H1 (cell line): ENCODE measurements around the gene SERPINB2. TPM values are rescaled to one million over a fixed set of nuclear protein-coding genes. Genes with fewer than 3 reads are reported as not detected.

ENCODE experiments used
- CTCF ChIA-PET: fragments of 300-600 bp; sonication (Branson Sonifier 250); formaldehyde crosslinking; loops from one replicate; lab custom pipeline; 2021; ENCODE audit not compliant: partially characterized antibody; lab: Charles Lee
- POLR2A ChIA-PET: fragments of 300-600 bp; sonication (Branson Sonifier 250); formaldehyde crosslinking; loops from one replicate; lab custom pipeline; 2021; ENCODE audit warnings: inconsistent platforms; ENCODE audit not compliant: partially characterized antibody; lab: Charles Lee
- DNase-seq, 2 experiments: peaks; one replicate each; pipeline versions ENCODE4 v3.0.0 to v3.0.0-alpha.2; 2010 to 2022; ENCODE audit warnings: low spot score in 2 of 2, low read depth in 1 of 2, mixed read lengths in 1 of 2
- FAIRE-seq: peaks from 2 replicates; lab custom pipeline; 2011; peaks lifted over from hg19 to GRCh38; lab: Jason Lieb, UNC
- H2AFZ ChIP-seq: 2 replicates; pipeline ENCODE4 v1.8.1; 2012; ENCODE audit warnings: low read length, inconsistent platforms
- H2AK5ac ChIP-seq: 2 replicates; pipeline ENCODE4 v1.6.1; 2013; ENCODE audit warnings: low read depth, low read length
- H2BK120ac ChIP-seq: replicated peaks from 2 replicates; pipeline ENCODE3; 2013; ENCODE audit warnings: low read depth, low read length, inconsistent platforms
- H2BK12ac ChIP-seq: 2 replicates; pipeline ENCODE4 v1.6.1; 2013; ENCODE audit warnings: low read depth, low read length
- H2BK15ac ChIP-seq: 2 replicates; pipeline ENCODE4 v1.6.1; 2013; ENCODE audit warnings: low read length
- H2BK20ac ChIP-seq: 2 replicates; pipeline ENCODE4 v1.6.1; 2013; ENCODE audit warnings: low read length
- H2BK5ac ChIP-seq: 2 replicates; pipeline ENCODE4 v1.6.1; 2013; ENCODE audit warnings: low read depth, low read length
- H3K14ac ChIP-seq: 2 replicates; pipeline ENCODE4 v1.6.1; 2013; ENCODE audit warnings: inconsistent platforms; ENCODE audit not compliant: insufficient read length
- H3K18ac ChIP-seq: 2 replicates; pipeline ENCODE4 v1.6.1; 2013; ENCODE audit warnings: low read length; ENCODE audit errors: extremely low read depth
- H3K23ac ChIP-seq: 2 replicates; pipeline ENCODE4 v1.6.1; 2013; ENCODE audit warnings: inconsistent platforms; ENCODE audit not compliant: insufficient read length
- H3K23me2 ChIP-seq: 2 replicates; pipeline ENCODE4 v1.6.1; 2013; ENCODE audit warnings: low read depth, low read length
- H3K27ac ChIP-seq: 2 replicates; pipeline ENCODE4 v1.6.1; 2011; ENCODE audit warnings: low read depth, low read length, inconsistent platforms
- H3K27me3 ChIP-seq, 4 experiments: replicated peaks in 1 of 4; 1 replicate in 1 of 4; 2 replicates in 3 of 4; pipeline versions ENCODE4 v1.6.1 to v1.8.1; 2011 to 2013; ENCODE audit warnings: low read length in 3 of 4, mild to moderate bottlenecking in 3 of 4, inconsistent platforms in 2 of 4, mixed read lengths in 2 of 4, moderate library complexity in 1 of 4; ENCODE audit not compliant: control insufficient read depth in 3 of 4, insufficient read depth in 3 of 4; ENCODE audit errors: extremely low read depth in 1 of 4
- H3K36me3 ChIP-seq, 4 experiments: 2 replicates each; pipeline versions ENCODE4 v1.6.1 to v1.8.1; 2011 to 2013; ENCODE audit warnings: mild to moderate bottlenecking in 4 of 4, low read length in 3 of 4, moderate library complexity in 2 of 4, control low read depth in 1 of 4, inconsistent platforms in 1 of 4; ENCODE audit not compliant: insufficient read depth in 4 of 4, control insufficient read depth in 2 of 4
- H3K4ac ChIP-seq: replicated peaks from 2 replicates; pipeline ENCODE3; 2013; ENCODE audit warnings: low read length, low read depth, mixed read lengths, inconsistent platforms; ENCODE audit not compliant: insufficient read length
- H3K4me1 ChIP-seq, 4 experiments: replicated peaks in 1 of 4; 1 replicate in 1 of 4; 2 replicates in 3 of 4; pipeline versions ENCODE4 v1.6.1 to v1.8.1; 2011 to 2013; ENCODE audit warnings: low read length in 3 of 4, inconsistent platforms in 2 of 4, mixed read lengths in 1 of 4; ENCODE audit not compliant: insufficient read depth in 4 of 4, control insufficient read depth in 3 of 4
- H3K4me2 ChIP-seq, 2 experiments: 2 replicates each; pipeline versions ENCODE4 v1.6.1 to v1.8.1; 2011 to 2013; ENCODE audit warnings: low read depth in 2 of 2, low read length in 2 of 2, control low read depth in 1 of 2, inconsistent platforms in 1 of 2, mild to moderate bottlenecking in 1 of 2; ENCODE audit not compliant: insufficient read depth in 1 of 2
- H3K4me3 ChIP-seq, 4 experiments: fragments of 200-600, 300-600 bp in 1 of 4; sonication (generic), shearing (Covaris generic), sonication (Bioruptor Twin) in 1 of 4; 2 replicates each; pipeline versions ENCODE4 v1.5.1 to v1.8.1; 2011 to 2016; ENCODE audit warnings: low read length in 4 of 4, low read depth in 3 of 4, control low read depth in 2 of 4, inconsistent platforms in 2 of 4, mild to moderate bottlenecking in 2 of 4, mixed read lengths in 1 of 4, moderate library complexity in 1 of 4; ENCODE audit not compliant: insufficient read depth in 2 of 4; ENCODE audit errors: extremely low read depth in 1 of 4
- H3K56ac ChIP-seq: replicated peaks from 2 replicates; pipeline ENCODE3; 2013; ENCODE audit warnings: low read depth, mild to moderate bottlenecking, mixed read lengths, low read length, inconsistent platforms; ENCODE audit not compliant: insufficient read length
- H3K79me1 ChIP-seq: 2 replicates; pipeline ENCODE4 v1.6.1; 2013; ENCODE audit warnings: low read depth, low read length, control low read depth
- H3K79me2 ChIP-seq, 2 experiments: 2 replicates each; pipeline versions ENCODE4 v1.6.1 to v1.8.1; 2012 to 2013; ENCODE audit warnings: low read length in 2 of 2, mild to moderate bottlenecking in 2 of 2, inconsistent platforms in 1 of 2; ENCODE audit not compliant: insufficient read depth in 2 of 2, control insufficient read depth in 1 of 2
- H3K9ac ChIP-seq, 4 experiments: replicated peaks in 1 of 4; 1 replicate in 1 of 4; 2 replicates in 3 of 4; pipeline versions ENCODE4 v1.6.1 to v1.8.1; 2011 to 2013; ENCODE audit warnings: low read depth in 3 of 4, low read length in 3 of 4, control low read depth in 2 of 4, mild to moderate bottlenecking in 2 of 4, moderate library complexity in 2 of 4, inconsistent platforms in 1 of 4; ENCODE audit errors: extremely low read depth in 1 of 4
- H3K9me3 ChIP-seq, 2 experiments: 2 replicates each; pipeline versions ENCODE4 v1.6.1 to v1.8.1; 2012 to 2013; ENCODE audit warnings: mild to moderate bottlenecking in 2 of 2, moderate library complexity in 2 of 2, control low read depth in 1 of 2, inconsistent platforms in 1 of 2, low read depth in 1 of 2, low read length in 1 of 2, mixed read lengths in 1 of 2; ENCODE audit not compliant: insufficient read depth in 2 of 2
- H4K20me1 ChIP-seq, 2 experiments: replicated peaks in 1 of 2; 2 replicates each; pipeline versions ENCODE3 to v1.8.1; 2011 to 2013; ENCODE audit warnings: inconsistent platforms in 2 of 2, low read length in 2 of 2, mild to moderate bottlenecking in 1 of 2; ENCODE audit not compliant: insufficient read depth in 2 of 2, control insufficient read depth in 1 of 2
- H4K5ac ChIP-seq: 2 replicates; pipeline ENCODE4 v1.6.1; 2013; ENCODE audit warnings: low read length, low read depth, mixed read lengths, inconsistent platforms; ENCODE audit not compliant: insufficient read length
- H4K8ac ChIP-seq: 2 replicates; pipeline ENCODE4 v1.8.0; 2013; ENCODE audit warnings: mild to moderate bottlenecking, moderate library complexity, low read length, inconsistent platforms; ENCODE audit not compliant: insufficient read depth; ENCODE audit errors: extremely low read depth
- H4K91ac ChIP-seq: replicated peaks from 2 replicates; pipeline ENCODE3; 2013; ENCODE audit warnings: low read length, mixed read lengths, inconsistent platforms; ENCODE audit not compliant: insufficient read length
- CBX8 ChIP-seq: fragments of 300-800, 300-1000 bp; sonication (generic); IDR thresholded peaks from 2 replicates; pipeline ENCODE4 v1.7.1; 2016; ENCODE audit warnings: low read depth, low read length, borderline replicate concordance
- CHD1 ChIP-seq: IDR thresholded peaks from 2 replicates; pipeline ENCODE4 v1.6.1; 2012; ENCODE audit warnings: low read depth, low read length, improper control_type of control experiment
- HDAC6 ChIP-seq: IDR thresholded peaks from one replicate; pipeline ENCODE4 v1.7.1; 2012; ENCODE audit warnings: low read depth, mild to moderate bottlenecking, inconsistent platforms, low read length, moderate library complexity
- JUND ChIP-seq: IDR thresholded peaks from 2 replicates; pipeline ENCODE4 v1.6.1; 2011; ENCODE audit warnings: mild to moderate bottlenecking, improper control_type of control experiment, low read length
- RAD21 ChIP-seq, 2 experiments: IDR thresholded peaks in 1 of 2; conservative IDR thresholded peaks in 1 of 2; 2 replicates each; pipeline ENCODE4 v1.6.1; 2011; ENCODE audit warnings: low read depth in 2 of 2, low read length in 2 of 2, improper control_type of control experiment in 1 of 2, inconsistent platforms in 1 of 2, mild to moderate bottlenecking in 1 of 2, moderate library complexity in 1 of 2
- TAF1 ChIP-seq: IDR thresholded peaks from 2 replicates; pipeline ENCODE4 v1.6.1; 2011; ENCODE audit warnings: mild to moderate bottlenecking, low read depth, low read length
- TCF12 ChIP-seq: IDR thresholded peaks from 2 replicates; pipeline ENCODE4 v1.6.1; 2011; ENCODE audit warnings: low read depth, mild to moderate bottlenecking, low read length
- WGBS, 2 experiments: shearing (Covaris generic) in 1 of 2; methylation state at CpG; one replicate each; pipeline versions ENCODE4 v1.1.6 to v1.1.7; 2013 to 2015; ENCODE audit warnings: low lambda C conversion rate in 2 of 2, mixed read lengths in 2 of 2, inconsistent platforms in 1 of 2, low coverage in 1 of 2, missing lambda C conversion rate in 1 of 2; ENCODE audit not compliant: insufficient replicate concordance in 2 of 2, insufficient coverage in 1 of 2, insufficient read length in 1 of 2; ENCODE audit errors: extremely low coverage in 1 of 2, missing lambda C conversion rate in 1 of 2; 5-methylcytosine and 5-hydroxymethylcytosine counted together
- polyA plus RNA-seq, 7 experiments: library from polyadenylated mRNA; depleted of rRNA in 3 of 7; stranded (reverse) in 5 of 7; unstranded in 2 of 7; fragments of >200 nt in 5 of 7; fragments of 200-250 nt in 2 of 7; gene quantifications; 1 replicate in 5 of 7; 2 replicates in 1 of 7; 4 replicates in 1 of 7; pipeline versions ENCODE4 v1.2.1 to v1.2.3, GENCODE V29; 2011 to 2013; ENCODE audit warnings: missing spikeins in 2 of 7, mixed read lengths in 2 of 7
- total RNA-seq: library from RNA; stranded (reverse); fragmentation: NEBNext Ultra II Directional; extraction: Animal tissue kit (Norgen Biotek cat#: 25700); gene quantifications from 2 replicates; pipeline ENCODE4 v1.2.1, GENCODE V29; 2021
- TF ChIP-seq, protein P1 (sequence below): IDR thresholded peaks from 2 replicates; pipeline ENCODE4 v1.6.1; 2012; ENCODE audit warnings: inconsistent platforms

SERPINB2 gene
- total and polyA plus RNA-seq, 2 of the 8 experiments (the other 6 are each of a cell fraction or from before 2014, with no cell fraction given) = not detected

DNA sequence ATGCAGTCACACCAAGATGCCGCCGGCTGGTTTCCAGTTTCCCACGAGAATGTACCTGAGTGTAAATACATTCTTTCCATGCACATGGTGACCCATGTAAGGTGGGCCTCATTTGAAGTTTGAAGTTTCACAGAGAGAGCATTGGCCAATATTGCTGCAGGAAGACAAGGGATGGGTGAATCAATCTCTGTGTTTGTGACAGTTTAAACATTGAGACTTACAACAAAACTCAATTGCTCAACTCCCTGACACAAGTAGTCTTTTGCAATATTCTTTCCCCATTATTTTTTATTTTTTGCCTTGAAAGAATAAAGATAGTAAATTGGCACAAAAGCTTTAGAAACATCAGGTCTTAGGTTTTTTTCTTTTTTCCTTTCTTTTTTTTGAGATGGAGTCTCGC, 5.1 kb downstream of the SERPINB2 start:
- Histone ChIP-seq H3K36me3 (no peaks in the 10 kb centered on the region), H3K56ac (no peak overlapping the region), H2BK15ac (no peak overlapping the region), H2AFZ (no peak overlapping the region), H3K23me2 (no peaks in the 10 kb centered on the region), H3K4ac (no peak overlapping the region), H2BK5ac (no peak overlapping the region)
- 94% methylated on average over 4 of the region's 4 CpGs; no CpG with 5 or more reads in 1 of the 2 experiments for WGBS, 2 experiments
- TF ChIP-seq, protein P1, sequence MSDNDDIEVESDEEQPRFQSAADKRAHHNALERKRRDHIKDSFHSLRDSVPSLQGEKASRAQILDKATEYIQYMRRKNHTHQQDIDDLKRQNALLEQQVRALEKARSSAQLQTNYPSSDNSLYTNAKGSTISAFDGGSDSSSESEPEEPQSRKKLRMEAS = no peak
- no peak for TF ChIP-seq CHD1
- no peak for TF ChIP-seq RAD21 (IDR thresholded peaks at IDR 0.05 in 1 of 2, conservative IDR thresholded peaks at IDR 0.05 in 1 of 2; ENCODE audit: low read depth in 2 of 2, low read length in 2 of 2)
- no peak for TF ChIP-seq HDAC6
- no peak for TF ChIP-seq CBX8
- no peak for TF ChIP-seq TCF12
- TF ChIP-seq JUND = no peak
- no peak for TF ChIP-seq TAF1
- TF ChIP-seq, all 59 proteins: peak for 0
- DNase-seq (no peak), FAIRE-seq (no peak)
- no peak overlapping the region for H3K18ac ChIP-seq
- no peak overlapping the region for H3K4me3 ChIP-seq
- no peak overlapping the region for H3K27ac ChIP-seq
- POLR2A ChIA-PET = no interaction called here
- H3K27me3 ChIP-seq = no peaks in the 10 kb centered on the region
- H4K20me1 ChIP-seq = no peaks in the 10 kb centered on the region
- CTCF ChIA-PET = interaction anchor here (0.6 to 3.0 kb wide), 2 partner anchors 102 to 1900 kb away, joined by 4 to 9 read pairs; no protein-coding TSS in a partner anchor
- no peaks in the 10 kb centered on the region for H3K9me3 ChIP-seq
- H3K14ac ChIP-seq = no peak overlapping the region
- H3K79me1 ChIP-seq = no peaks in the 10 kb centered on the region
- H2BK20ac ChIP-seq = no peak overlapping the region
- H4K8ac ChIP-seq = no peak overlapping the region
- no peak overlapping the region for H4K91ac ChIP-seq
- H3K79me2 ChIP-seq = no peaks in the 10 kb centered on the region
- no peaks in the 10 kb centered on the region for H3K4me1 ChIP-seq
- H3K23ac ChIP-seq = no peak overlapping the region
- H2BK120ac ChIP-seq = no peak overlapping the region
- H3K4me2 ChIP-seq = no peak overlapping the region
- no peak overlapping the region for H4K5ac ChIP-seq
- no peak overlapping the region for H2BK12ac ChIP-seq
- H2AK5ac ChIP-seq = no peak overlapping the region
- no peak overlapping the region for H3K9ac ChIP-seq
